GM18873 (cell line): ENCODE measurements around the gene GRK3.
"Not testable (repeated sequence)": the region's sequence is repeated elsewhere in the genome, so short reads cannot be mapped to it uniquely, and the experiment has no call there.

ENCODE experiments used
- ATAC-seq: cut with Tn5 transposase; IDR thresholded peaks from one replicate; pipeline ENCODE4 v1.9.1; 2021; ENCODE audit warnings: mild to moderate bottlenecking, moderate library complexity, moderate number of reproducible peaks; ENCODE audit not compliant: unreplicated experiment, low FRiP score

Gene GRK3

DNA sequence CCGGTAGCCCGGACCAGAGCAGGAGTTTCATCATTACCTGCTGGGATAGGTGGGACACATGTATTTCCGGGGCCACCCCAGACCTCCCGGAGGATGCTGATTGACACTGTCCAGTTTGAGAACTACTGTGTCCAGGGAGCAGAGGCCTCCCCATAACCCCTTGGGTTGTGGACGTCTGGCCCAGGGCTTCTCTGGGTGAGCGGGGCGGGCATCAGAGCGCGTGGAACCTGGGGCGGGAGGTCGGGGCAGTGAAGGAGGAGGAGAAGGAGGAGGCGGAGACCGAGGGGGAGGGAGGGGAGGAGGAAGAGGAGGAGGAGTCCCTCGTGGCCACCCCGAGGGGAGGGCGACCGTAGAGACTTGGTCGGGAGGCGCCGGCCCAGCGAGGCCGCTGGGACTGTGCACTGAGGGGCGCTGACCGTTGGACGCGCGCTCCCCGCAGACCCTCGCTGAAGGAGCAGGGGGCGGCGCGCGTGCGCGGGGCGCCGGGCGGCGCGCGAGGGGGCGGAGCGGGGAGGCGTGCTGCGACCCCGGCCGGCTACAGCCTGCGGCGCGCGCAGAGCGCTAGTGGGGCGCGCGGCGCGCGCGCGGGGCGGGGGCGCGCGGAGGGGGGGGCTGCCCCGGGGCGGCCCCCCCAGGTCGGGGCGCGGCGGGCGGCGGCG is at the start of gene GRK3:
Gene GRK3 (plus strand): TSS at position 356 of the 659 bp plus-strand sequence. CDS start 366 bp downstream, outside the sequence.
- ATAC-seq, result no peak

DNA sequence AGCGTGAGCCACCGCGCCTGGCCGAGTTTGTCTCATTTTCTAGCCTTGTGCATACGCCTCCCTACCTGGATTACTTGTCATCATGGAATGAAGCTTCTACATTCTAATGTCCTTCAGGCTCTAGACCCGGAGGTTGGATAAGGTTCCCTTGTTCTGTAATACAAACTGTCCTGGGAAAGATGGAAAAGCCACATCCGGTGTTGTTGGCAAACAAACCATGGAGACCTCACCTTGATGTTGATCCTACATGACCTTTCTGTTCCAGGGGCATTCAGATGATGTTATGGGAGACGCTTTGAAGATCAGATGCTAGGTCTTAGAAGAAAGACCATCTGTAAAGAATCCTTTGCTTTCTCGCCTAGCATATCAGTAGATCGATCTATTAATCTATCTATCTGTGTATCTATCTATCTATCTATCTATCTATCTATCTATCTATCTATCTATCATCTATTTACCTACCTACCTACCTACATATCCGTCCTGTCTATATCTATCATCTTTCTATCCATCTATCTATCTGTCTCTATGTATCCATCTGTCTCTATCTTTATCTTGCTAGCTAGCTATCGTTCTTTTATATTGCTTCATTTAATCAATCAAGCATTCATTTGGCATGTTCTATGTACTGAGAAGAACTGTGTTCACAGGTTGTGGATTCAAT is 46.3 kb upstream of the GRK3 start:
- ATAC-seq, result no peak

DNA sequence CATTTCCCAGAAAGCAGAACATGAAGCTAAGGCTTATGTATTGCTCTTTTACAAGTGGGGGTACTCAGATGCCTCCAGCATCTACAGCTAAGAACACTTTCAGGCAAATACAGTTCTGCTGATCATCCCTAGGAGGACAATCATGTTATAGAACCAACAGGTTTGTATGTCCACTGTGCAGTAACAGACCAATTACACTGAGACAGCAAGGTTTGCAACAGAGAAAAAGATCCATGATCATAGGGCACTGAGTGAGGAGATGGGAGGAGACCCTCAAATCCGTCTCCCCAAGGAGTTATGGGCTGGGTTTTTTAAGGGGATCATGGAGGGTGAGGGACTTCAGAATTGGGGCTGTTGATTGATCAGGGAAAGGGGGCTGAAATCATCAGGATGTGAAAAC is 39.1 kb upstream of the GRK3 start:
- no peak for ATAC-seq

DNA sequence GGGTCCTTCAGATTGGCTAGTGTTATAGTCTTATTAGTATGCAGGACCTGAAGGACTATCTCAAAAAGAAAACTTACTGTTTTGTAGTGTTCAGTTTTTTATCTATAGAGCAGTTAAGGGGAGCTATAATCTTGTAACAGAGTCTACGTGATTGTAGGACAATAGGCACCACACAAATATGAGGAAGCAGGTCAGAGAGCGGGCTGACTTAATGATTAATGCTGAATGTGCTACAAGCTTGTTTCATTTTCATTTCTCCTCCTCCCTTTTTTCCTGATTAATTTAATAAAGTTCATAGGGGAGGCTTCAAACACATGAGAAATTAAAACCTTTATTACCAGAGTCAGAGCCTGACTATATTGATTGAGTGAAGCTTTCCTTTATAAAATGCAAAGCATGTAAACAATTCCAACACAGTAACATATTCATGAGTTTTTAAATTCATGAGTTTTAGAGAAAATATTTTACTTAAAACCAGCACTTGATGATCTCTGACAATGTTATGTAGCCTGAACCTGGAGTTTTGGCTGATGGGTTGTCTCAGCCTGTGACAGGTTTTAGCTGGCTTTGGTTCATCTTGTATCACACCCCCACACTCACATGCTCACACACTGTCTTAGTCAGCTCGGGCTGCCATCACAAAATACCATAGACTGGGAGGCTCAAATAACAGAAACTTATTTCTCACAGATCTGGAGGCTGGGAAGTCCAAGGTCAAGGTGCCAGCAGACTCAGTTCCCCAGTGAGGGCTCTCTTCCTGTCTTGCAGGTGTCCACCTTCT is 38.5 kb upstream of the GRK3 start:
- ATAC-seq, result not testable (repeated sequence)

DNA sequence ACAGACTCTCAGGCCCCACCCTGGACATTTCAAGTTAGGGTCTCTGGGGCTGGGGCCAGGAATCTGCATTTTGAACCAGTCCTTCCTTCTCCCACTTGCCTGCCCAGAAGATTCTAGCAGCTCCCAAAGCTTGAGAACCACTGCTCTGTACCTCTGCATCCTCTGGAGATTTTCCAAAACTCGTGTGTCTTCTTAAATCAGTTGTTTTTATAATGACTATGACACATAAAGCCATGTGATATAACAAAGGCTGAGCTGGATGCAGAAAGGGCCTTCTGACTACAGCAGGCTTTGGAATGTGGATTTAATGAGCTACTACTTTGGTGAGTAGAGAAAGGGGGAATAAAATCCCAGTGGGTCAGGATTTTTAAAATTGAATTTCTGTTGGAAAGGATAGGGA is 37.5 kb upstream of the GRK3 start:
- not testable (repeated sequence) for ATAC-seq

DNA sequence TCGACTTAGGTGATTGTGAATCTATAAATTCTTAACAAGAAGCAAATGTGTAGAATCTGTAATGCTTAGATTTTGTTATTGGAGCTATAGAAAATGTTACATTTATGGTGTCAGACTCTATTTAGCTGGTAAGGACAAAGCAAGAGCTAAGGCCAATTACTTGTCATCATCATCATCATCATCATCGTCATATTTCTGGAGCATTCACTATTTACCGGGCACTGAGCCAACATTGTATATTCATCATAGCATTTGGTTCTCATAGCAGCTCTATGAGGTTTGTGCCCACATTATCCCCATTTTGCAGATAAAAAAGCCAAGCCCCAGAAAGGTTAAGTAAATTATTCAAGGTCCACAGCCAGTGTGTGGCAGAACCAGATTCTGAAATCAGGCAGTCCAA is 36.4 kb upstream of the GRK3 start:
- ATAC-seq, result not testable (repeated sequence)

DNA sequence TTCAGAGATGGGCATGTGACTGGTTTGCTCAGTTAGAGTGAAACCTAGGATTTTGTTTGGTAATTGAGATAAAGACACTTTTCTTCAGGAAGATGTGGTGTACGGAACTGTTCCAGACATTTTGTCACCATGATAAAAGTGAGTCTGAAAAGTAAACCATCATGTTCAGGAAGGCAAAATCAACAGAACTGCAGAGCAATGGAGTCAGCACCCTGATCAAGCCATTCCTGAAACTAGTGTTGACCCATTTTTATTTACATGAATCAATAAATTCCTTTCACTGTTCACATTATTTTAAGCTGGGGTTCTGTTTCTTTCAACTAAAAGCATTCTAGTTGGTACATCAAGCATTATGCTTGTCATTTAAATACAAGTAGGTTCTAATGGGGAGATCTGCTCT is 35.4 kb upstream of the GRK3 start:
- ATAC-seq, result not testable (repeated sequence)

DNA sequence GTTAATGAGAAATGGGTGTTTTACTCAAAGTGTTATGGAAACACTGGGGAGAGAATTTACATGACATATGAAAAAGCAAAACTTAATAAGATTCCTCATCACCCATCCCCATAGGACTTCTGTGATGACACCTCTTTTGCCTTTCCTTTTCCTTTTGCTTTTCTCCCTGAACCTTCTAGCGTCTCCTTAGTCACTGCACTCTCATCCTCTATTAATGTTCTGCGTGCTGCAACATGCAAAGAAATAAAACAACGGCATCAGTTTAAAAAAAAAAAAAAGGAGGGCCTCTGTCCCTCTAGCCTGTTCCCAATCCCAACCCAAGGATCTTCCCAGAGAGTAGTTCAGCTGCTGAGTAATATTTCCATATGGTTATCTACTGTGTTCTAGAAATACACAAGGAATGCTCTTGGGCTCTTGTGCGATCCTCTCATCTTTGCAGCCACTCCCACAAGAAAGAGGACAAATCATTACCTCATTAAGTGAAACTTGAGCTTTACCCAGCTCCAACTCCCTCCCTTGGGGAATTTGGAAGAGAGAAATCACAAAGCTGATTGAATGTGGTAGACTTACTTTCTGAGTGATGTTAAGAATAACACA is 34.8 kb upstream of the GRK3 start:
- not testable (repeated sequence) for ATAC-seq

DNA sequence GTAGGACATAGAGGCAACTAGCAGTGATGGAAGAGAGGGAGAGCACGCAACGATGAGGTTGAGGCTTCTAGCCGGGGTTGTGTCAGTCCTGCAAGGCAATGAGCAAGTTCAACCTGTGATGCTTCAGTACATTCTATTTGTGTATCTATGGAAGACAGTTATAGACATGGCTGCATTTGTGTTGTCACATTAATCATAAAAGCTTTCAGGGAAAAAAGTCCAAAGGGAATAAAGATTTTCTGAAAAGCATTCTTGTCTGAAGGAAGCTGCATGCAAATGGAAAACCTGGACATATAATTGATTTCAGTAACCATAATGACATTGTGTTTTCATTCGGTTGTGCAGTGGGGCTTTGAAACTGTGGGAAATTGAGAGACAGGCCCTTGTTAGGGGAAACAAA is 32.8 kb upstream of the GRK3 start:
- not testable (repeated sequence) for ATAC-seq

DNA sequence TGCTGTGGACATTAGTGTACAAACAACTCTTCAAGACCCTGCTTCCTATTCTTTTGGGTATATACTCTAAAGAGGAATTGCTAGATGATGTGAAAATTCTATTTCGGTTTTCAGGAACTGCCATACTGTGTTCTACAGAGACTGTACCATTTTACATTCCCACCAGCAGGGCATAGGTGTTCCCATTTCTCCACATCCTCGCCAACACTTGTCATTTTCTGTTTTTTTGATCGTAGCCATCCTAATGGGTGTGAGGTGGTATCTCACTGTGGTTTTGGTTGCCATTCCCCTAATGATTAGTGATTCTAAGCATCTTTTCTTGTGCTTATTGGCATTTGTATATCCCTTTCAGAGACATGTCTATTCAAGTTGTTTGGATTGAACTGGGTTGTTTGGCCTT is 29.8 kb upstream of the GRK3 start:
- no peak for ATAC-seq

DNA sequence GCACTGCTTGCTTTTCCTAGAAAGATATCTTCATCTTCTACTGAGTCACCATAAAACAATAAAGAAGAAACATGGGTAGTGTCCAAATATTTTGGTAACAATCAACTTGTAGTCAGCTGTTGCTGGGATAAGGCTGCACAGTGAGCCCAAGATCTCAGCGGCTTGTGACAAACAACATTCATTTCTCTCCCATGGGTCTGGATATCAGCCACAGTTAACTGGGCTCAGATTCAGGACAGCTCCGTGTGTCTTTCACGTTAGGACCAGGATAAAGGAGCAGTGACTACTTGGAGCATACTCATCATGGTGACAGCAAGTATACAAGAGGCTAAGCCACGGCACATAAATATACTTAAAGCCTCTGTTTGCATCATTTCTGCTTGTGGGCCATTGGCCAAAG is 27.9 kb upstream of the GRK3 start:
- no peak for ATAC-seq

DNA sequence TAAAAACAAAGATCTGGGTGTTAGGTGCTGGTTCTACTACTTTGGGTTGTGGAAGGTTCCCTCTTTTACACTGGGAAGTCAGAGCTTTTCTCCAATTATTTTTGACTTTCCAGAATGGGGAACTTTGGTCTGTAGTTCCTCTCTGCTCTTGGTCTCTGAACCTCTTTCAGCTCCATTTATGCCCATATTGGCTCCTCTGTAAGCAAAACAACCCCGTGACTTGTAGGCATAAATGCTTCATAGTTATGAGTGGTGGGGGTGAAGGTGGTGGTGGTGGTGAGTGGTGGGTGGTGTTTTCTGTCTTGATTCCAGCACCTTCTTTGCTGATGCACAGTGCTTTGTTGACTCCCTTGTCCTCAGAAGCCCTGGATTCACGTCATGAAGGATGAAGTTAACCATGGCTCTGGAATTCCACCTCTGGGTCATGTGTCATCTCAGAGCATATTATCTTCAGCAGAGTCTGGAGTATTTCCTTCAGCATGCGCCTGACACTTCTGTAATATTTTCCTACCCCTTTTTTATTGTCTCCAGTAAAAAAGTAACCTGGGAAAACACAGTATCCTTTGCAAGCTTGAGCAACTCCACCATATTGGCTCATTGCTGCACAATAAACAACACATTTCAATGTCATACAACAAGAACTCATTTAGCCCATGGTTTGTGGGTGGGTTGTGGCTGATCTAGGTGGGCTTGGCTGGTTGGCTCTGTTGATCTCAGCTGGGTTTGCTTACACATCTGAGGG is 24.1 kb upstream of the GRK3 start:
- no peak for ATAC-seq

DNA sequence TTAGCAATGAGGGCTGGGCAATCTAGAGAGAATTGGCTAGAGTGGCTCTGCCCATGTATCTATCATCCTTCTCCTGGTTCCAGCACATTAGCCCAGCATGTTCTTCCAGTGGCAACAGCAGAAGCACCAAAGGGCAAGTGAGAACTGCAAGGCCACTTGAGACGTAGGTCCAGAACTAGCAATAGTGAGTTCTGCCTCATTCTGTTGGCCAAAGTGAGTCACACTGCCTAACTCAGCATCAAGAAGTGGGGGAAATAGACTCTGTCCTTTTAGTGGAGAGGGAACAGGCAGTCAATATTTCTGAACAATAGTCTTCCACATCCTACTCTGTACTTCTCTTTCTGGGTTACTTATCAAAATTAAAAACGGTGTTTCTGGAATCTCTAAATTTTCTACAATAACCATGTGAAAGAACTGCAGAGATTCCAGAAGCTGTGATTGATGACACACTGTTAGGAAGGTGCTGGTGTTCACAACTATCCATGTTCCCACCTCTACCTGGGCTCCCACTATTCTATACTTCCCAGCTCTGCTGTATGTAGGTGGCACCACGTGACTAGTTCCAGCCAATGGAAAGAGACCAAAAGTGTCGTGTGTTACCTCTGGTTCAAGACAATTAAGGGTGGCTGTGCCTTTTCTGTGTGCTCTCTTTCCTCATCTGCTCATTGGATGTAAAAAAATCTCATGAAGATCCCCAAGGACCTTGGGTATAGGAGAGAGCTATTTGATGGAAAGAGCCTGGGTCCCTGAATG is 23.4 kb upstream of the GRK3 start:
- ATAC-seq, result no peak

DNA sequence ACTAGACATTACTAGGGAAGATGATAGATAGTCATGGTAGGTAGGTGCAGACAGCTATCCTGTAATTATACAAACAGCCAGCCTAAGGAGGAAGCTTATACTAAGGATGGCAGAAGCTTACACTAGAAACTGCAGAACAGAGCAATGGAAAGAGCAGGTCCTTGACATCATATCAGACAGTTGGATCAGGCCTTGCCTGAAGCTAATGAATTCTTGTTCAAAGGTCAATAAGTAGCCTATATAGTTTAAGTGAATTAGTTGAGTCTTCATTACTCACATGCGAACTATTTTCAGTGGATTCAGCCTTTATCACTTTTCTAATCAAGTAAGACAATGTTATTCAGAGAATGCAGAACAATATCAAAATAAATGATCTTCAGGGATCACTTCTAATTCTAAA is 22.3 kb upstream of the GRK3 start:
- ATAC-seq, result no peak

DNA sequence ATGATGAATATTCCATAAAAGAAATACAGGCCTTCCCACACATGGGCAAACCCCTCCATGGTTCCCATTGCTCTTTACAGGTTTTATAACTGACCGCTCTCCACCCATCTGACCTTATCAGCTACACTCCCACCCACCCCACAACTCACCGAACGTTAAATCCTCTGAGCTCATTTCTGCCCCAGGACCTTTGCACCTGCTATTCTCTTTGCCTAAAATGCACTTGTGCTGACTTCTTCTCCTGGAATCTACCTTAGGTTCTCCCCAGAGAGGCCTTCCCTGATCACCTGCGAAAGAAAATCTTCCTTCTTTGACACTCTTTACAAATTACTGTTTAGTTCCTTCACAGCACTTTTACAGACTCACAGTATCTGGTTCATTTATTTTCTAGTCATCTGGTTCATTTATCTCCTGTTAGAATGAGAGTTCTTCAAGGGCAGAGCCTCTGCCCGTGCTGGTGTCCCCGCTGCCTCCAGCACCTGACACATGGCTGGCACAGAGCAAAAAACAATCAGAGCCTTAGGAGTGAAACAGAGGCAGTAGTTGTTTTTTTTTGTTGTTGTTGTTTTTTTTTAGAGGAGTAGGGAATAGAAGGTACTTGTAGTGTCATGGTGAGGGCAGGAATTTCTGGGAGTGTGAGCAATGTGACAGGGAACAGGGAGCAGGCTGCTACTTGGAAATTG is 21.6 kb upstream of the GRK3 start:
- no peak for ATAC-seq

DNA sequence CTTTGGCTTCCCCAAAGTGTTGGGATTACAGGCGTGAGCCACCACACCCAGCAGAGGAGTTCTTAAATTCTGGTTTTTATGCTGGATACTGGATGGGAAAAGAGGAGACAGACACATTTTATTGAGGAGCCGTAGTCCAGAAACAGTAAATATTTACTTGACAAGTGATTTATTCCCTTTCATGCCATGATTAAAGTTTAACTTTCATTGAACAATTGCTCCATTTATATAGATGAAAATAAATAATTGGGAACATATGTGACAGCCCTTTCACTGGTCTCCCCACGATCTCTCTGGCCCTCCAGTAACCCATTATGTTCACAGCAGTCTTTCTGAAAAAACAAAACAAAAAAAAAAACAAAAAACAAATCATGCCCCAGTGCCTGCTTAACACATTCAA is 19.3 kb upstream of the GRK3 start:
- no peak for ATAC-seq

DNA sequence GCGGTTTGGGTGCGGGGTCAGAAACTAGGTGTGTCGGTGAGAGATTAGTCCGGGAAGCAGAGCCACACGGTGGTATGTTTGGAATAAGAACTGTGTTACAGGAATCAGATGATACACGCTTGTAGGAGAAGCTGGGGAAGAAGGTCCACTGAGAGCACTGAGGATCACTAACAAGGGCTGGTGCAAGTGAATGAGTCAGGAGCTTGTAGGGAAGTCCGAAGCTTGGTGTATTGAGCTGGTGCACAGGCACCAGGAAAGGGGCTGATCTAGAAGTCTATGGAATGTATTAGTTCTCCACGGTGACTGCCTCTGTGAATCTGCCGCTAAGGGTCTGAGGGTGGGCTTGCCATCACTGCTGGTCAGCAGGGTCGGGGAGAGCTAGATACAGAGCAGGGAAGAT is 18.8 kb upstream of the GRK3 start:
- no peak for ATAC-seq

DNA sequence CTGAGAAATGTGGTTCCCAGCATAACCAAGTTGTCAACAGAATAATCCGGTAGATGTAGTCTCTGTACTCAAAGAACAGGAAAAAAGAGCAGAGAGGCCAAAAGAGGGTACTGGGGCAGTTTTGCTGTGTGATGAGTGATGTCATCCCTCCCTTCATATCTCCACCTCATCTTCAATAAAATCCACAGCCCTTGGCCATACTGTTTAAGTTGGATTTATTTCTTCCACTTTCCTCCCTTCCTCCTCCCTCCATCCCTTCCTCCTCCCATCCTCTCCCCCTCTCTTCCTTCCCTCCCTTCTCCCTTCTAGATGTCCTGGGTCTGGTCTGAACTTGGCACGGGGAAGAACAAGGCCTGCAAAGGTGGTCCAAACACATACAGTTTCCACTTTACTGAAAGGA is 18.2 kb upstream of the GRK3 start:
- ATAC-seq, result no peak

DNA sequence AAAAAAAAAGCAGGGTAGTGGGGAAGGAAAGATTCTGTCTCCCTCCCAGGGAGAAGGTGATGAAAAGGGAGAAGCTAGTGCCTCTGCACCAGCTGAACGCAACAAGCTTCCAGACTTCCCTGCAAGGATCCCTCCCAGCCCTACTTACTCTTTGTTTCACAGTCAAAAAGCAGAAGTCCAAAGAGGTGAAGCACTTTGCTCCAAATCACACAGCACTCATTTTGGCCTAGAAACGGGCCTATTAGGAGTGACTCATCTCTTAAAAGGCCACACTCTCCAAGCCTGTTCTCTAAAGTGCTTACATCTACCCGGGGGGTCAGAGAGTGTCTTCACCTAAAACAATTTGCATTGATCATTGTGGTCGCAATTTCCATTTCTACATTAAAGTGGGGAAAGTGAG is 17.7 kb upstream of the GRK3 start:
- ATAC-seq, result no peak
